Fibroblast of lung (primary cell): Measurements from ENCODE around the gene PACRG.

Experiments
- EZH2 ChIP-seq: IDR thresholded peaks from 2 replicates; pipeline ENCODE4 v1.5.1; 2012; ENCODE audit warnings: low read length, control low read depth, mild to moderate bottlenecking; ENCODE audit errors: missing control alignments
- TF ChIP-seq, protein P1 (sequence below), 2 donors: IDR thresholded peaks in 1 of 2; conservative IDR thresholded peaks in 1 of 2; 1 replicate in 1 of 2; 2 replicates in 1 of 2; pipeline ENCODE4 v1.5.1; 2011 to 2012; ENCODE audit warnings: low read length in 2 of 2, control low read depth in 1 of 2, inconsistent platforms in 1 of 2, low read depth in 1 of 2, mild to moderate bottlenecking in 1 of 2

DNA sequence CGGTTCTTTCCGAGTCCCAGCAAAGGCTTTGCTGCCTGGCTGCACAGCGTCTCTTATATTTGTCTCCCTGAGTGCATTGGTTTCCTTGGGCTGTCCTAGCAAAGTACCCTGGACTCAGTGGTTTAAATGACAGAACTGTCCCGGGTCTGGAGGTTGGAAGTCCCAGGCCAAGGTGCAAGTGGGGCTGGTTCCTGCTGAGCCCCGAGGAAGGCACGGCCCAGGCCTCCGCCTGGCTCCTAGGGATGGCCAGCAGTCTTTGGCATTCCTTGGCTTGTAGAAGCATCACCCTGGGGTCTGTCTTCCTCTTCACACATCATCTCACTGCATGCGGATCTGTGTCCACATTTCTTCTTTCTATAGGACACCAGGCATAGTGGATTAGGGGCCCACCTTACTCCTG lies 621.9 kb downstream of the PACRG start:
- TF ChIP-seq, protein P1, sequence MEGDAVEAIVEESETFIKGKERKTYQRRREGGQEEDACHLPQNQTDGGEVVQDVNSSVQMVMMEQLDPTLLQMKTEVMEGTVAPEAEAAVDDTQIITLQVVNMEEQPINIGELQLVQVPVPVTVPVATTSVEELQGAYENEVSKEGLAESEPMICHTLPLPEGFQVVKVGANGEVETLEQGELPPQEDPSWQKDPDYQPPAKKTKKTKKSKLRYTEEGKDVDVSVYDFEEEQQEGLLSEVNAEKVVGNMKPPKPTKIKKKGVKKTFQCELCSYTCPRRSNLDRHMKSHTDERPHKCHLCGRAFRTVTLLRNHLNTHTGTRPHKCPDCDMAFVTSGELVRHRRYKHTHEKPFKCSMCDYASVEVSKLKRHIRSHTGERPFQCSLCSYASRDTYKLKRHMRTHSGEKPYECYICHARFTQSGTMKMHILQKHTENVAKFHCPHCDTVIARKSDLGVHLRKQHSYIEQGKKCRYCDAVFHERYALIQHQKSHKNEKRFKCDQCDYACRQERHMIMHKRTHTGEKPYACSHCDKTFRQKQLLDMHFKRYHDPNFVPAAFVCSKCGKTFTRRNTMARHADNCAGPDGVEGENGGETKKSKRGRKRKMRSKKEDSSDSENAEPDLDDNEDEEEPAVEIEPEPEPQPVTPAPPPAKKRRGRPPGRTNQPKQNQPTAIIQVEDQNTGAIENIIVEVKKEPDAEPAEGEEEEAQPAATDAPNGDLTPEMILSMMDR (conservative IDR thresholded peaks at IDR 0.05 in 1 of 2, IDR thresholded peaks at IDR 0.05 in 1 of 2; ENCODE audit: low read depth in 1 of 2, low read length in 2 of 2) = no peak
- no peak for TF ChIP-seq EZH2
